Activated CD4-positive, alpha-beta T cell treated with anti-CD3 and anti-CD28 coated beads for 36 hours (primary cell): ENCODE measurements around the gene PRDM15. TPM values are rescaled to one million over a fixed set of nuclear protein-coding genes. Genes with fewer than 3 reads are reported as not detected.

Experiments
- ATAC-seq: fragments of 200-7000 bp; cut with Tn5 transposase; one replicate; pipeline ENCODE4 v1.10.0; 2021; ENCODE audit warnings: mild to moderate bottlenecking, moderate library complexity
- CTCF ChIA-PET: fragments of 350-600 bp; sonication (Branson Sonifier 250); formaldehyde crosslinking; loops from one replicate; lab custom pipeline; 2021; ENCODE audit warnings: antibody characterized with exemption; lab: Charles Lee
- POLR2A ChIA-PET: fragments of 350-600 bp; sonication (Branson Sonifier 250); formaldehyde crosslinking; loops from one replicate; lab custom pipeline; 2021; ENCODE audit warnings: antibody characterized with exemption, inconsistent platforms; lab: Charles Lee
- DNase-seq: peaks from one replicate; pipeline ENCODE4 v3.0.0-alpha.2; 2020
- H3K27ac Mint-ChIP-seq: one replicate; pipeline ENCODE4 v1.8.0; 2021; ENCODE audit warnings: mixed read lengths
- H3K27me3 Mint-ChIP-seq: one replicate; pipeline ENCODE4 v1.8.0; 2021; ENCODE audit warnings: mixed read lengths
- H3K36me3 Mint-ChIP-seq: one replicate; pipeline ENCODE4 v1.8.0; 2021; ENCODE audit warnings: low read depth, mixed read lengths
- H3K4me1 Mint-ChIP-seq: one replicate; pipeline ENCODE4 v1.8.0; 2021; ENCODE audit warnings: mixed read lengths
- H3K4me3 Mint-ChIP-seq: one replicate; pipeline ENCODE4 v1.8.0; 2021; ENCODE audit warnings: mild to moderate bottlenecking, moderate library complexity, mixed read lengths
- H3K9me3 Mint-ChIP-seq: one replicate; pipeline ENCODE4 v1.8.0; 2021; ENCODE audit warnings: low read depth, mixed read lengths
- intact Hi-C, 2 experiments: fragments of 100-400 bp; cut with DNase I in 1 of 2; cut with micrococcal nuclease in 1 of 2; formaldehyde crosslinking; loops; one replicate each; pipeline versions ENCODE4 v1.14.2 to v1.15.1; 2022 to 2024; cut with DNase I, micrococcal nuclease
- total RNA-seq, 2 experiments: library from RNA; stranded (reverse); gene quantifications; one replicate each; pipeline ENCODE4 v1.2.3, GENCODE V29; 2021

The PRDM15 gene
- 10 to 100 TPM; 11.8 to 13.0 TPM for total RNA-seq

- H3K9me3 Mint-ChIP-seq: no peaks in the 10 kb centered on the region
- ATAC-seq (peak; percentile 79), DNase-seq (peak; percentile 92)
- no peaks in the 10 kb centered on the region for H3K27me3 Mint-ChIP-seq
- H3K4me1 Mint-ChIP-seq: peaks cover 18% of the 10 kb centered on the region
- H3K27ac Mint-ChIP-seq: peak within 1 kb of the TSS; percentile 97
- CTCF ChIA-PET: interaction anchor here (0.7 to 4.6 kb wide), 6 partner anchors 42 to 436 kb away, joined by 3 to 20 read pairs (median 4); no protein-coding TSS in a partner anchor
- intact Hi-C loops: loop anchor here (1.0 to 5.0 kb wide), 11 partner anchors 22 to 517 kb away; partner anchors contain the start of genes MX1 (in 1 of the 2), MX2 (in 1 of the 2), RIPK4 (in 1 of the 2) and ZBTB21 (in 1 of the 2)
- peaks cover 5% of the 10 kb centered on the region for H3K36me3 Mint-ChIP-seq
- peak within 1 kb of the TSS; percentile 79 for H3K4me3 Mint-ChIP-seq
- POLR2A ChIA-PET: interaction anchor here (0.7 to 1.1 kb wide), 3 partner anchors 20 to 228 kb away, joined by 3 to 4 read pairs (median 4); no protein-coding TSS in a partner anchor
These were observed at the start of gene PRDM15 for GRCh38 chr21:41879190-41879998. Gene PRDM15, minus strand, starts transcription at chr21:41879344. Its CDS starts 18,981 bp downstream, at chr21:41860363.

- Mint-ChIP-seq H3K27me3 (peaks cover 3% of the 10 kb centered on the region), H3K27ac (peak overlapping the region; percentile 51), H3K4me1 (peaks cover 50% of the 10 kb centered on the region), H3K9me3 (no peaks in the 10 kb centered on the region), H3K36me3 (no peaks in the 10 kb centered on the region), H3K4me3 (no peak overlapping the region)
- DNase-seq (no peak), ATAC-seq (no peak)
- intact Hi-C loops: loop anchor here in 1 of 2 experiments (10.0 kb wide), 1 partner anchor 306 kb away; no protein-coding TSS in a partner anchor
- ChIA-PET POLR2A (interaction anchor here (0.6 kb wide), 1 partner anchor 290 kb away, joined by 3 read pairs; the partner anchor contains the start of gene ABCG1), CTCF (interaction anchor here (0.7 to 1.4 kb wide), 3 partner anchors 29 to 179 kb away, joined by 3 to 4 read pairs (median 4); no protein-coding TSS in a partner anchor)
These were observed 49.6 kb upstream of the PRDM15 start for GRCh38 chr21:41928621-41929220.

- H3K27ac Mint-ChIP-seq: peak overlapping the region; percentile 55
- H3K27me3 Mint-ChIP-seq: no peaks in the 10 kb centered on the region
- no peaks in the 10 kb centered on the region for H3K36me3 Mint-ChIP-seq
- H3K4me1 Mint-ChIP-seq: peaks cover 50% of the 10 kb centered on the region
- ATAC-seq: no peak
- ChIA-PET POLR2A (no interaction called here), CTCF (interaction anchor here (0.7 to 1.4 kb wide), 4 partner anchors 28 to 180 kb away, joined by 3 to 4 read pairs (median 4); no protein-coding TSS in a partner anchor)
- H3K9me3 Mint-ChIP-seq: no peaks in the 10 kb centered on the region
- intact Hi-C loops: loop anchor here in 1 of 2 experiments (10.0 kb wide), 1 partner anchor 307 kb away; no protein-coding TSS in a partner anchor
- H3K4me3 Mint-ChIP-seq: peak overlapping the region; percentile 14
- peak; percentile 52 for DNase-seq
These were observed 48.7 kb upstream of the PRDM15 start for GRCh38 chr21:41927727-41928409.

- ATAC-seq (peak; percentile 15), DNase-seq (no peak)
- peaks cover 55% of the 10 kb centered on the region for H3K4me1 Mint-ChIP-seq
- no peaks in the 10 kb centered on the region for H3K9me3 Mint-ChIP-seq
- H3K4me3 Mint-ChIP-seq: peak overlapping the region; percentile 86
- ChIA-PET CTCF (interaction anchor here (0.7 to 1.3 kb wide), 5 partner anchors 11 to 458 kb away, joined by 3 to 8 read pairs (median 5); no protein-coding TSS in a partner anchor), POLR2A (interaction anchor here (0.9 kb wide), 1 partner anchor 27 kb away, joined by 6 read pairs; no protein-coding TSS in a partner anchor)
- no peaks in the 10 kb centered on the region for H3K27me3 Mint-ChIP-seq
- peak overlapping the region; percentile 99 for H3K27ac Mint-ChIP-seq
- intact Hi-C loops: loop anchor here (1.0 to 10.0 kb wide), 5 partner anchors 25 to 308 kb away; partner anchors contain the start of gene PRDM15 (in 2 of the 2)
- no peaks in the 10 kb centered on the region for H3K36me3 Mint-ChIP-seq
These were observed 47.6 kb upstream of the PRDM15 start for GRCh38 chr21:41926807-41927171.

GRCh38 chr21:41926117-41926806, 47.1 kb upstream of the PRDM15 start:
- CTCF ChIA-PET: interaction anchor here (0.6 to 1.3 kb wide), 8 partner anchors 10 to 459 kb away, joined by 3 to 8 read pairs (median 4); no protein-coding TSS in a partner anchor

GRCh38 chr21:41925767-41926116, 46.6 kb upstream of the PRDM15 start:
- POLR2A ChIA-PET: interaction anchor here (1.0 to 1.2 kb wide), 2 partner anchors 48 to 77 kb away, joined by 6 to 9 read pairs; no protein-coding TSS in a partner anchor
- H3K36me3 Mint-ChIP-seq: no peaks in the 10 kb centered on the region

More at GRCh38 chr21:41926117-41926806, 47.1 kb upstream of the PRDM15 start:
- Mint-ChIP-seq H3K9me3 (no peaks in the 10 kb centered on the region), H3K4me3 (peak overlapping the region; percentile 86), H3K27me3 (no peaks in the 10 kb centered on the region), H3K4me1 (peaks cover 59% of the 10 kb centered on the region), H3K36me3 (no peaks in the 10 kb centered on the region), H3K27ac (peak overlapping the region; percentile 99)
- ATAC-seq (peak; percentile 82), DNase-seq (peak; percentile 35)
- POLR2A ChIA-PET: interaction anchor here (0.9 to 1.2 kb wide), 2 partner anchors 27 to 48 kb away, joined by 6 to 9 read pairs; no protein-coding TSS in a partner anchor
- intact Hi-C loops: loop anchor here (1.0 to 10.0 kb wide), 5 partner anchors 25 to 309 kb away; partner anchors contain the start of gene PRDM15 (in 2 of the 2)

GRCh38 chr21:41924368-41924754, 45.2 kb upstream of the PRDM15 start:
- intact Hi-C loops: loop anchor here in 1 of 2 experiments (10.0 kb wide), 1 partner anchor 310 kb away; no protein-coding TSS in a partner anchor
- H3K27ac Mint-ChIP-seq: no peak overlapping the region
- H3K27me3 Mint-ChIP-seq: no peaks in the 10 kb centered on the region
- ATAC-seq: no peak
- no peak overlapping the region for H3K4me3 Mint-ChIP-seq
- no peaks in the 10 kb centered on the region for H3K36me3 Mint-ChIP-seq
- DNase-seq: no peak
- H3K4me1 Mint-ChIP-seq: peaks cover 59% of the 10 kb centered on the region
- ChIA-PET CTCF (interaction anchor here (1.1 to 2.0 kb wide), 3 partner anchors 22 to 88 kb away, joined by 3 to 7 read pairs (median 4); no protein-coding TSS in a partner anchor), POLR2A (interaction anchor here (0.8 kb wide), 1 partner anchor 33 kb away, joined by 3 read pairs; no protein-coding TSS in a partner anchor)
- no peaks in the 10 kb centered on the region for H3K9me3 Mint-ChIP-seq

More at GRCh38 chr21:41925767-41926116, 46.6 kb upstream of the PRDM15 start:
- CTCF ChIA-PET: interaction anchor here (0.5 to 1.1 kb wide), 5 partner anchors 35 to 238 kb away, joined by 3 to 5 read pairs (median 3); partner anchors contain the start of gene ZBTB21
- intact Hi-C loops: loop anchor here (1.0 to 10.0 kb wide), 5 partner anchors 24 to 309 kb away; partner anchors contain the start of gene PRDM15 (in 2 of the 2)
- Mint-ChIP-seq H3K27ac (peak overlapping the region; percentile 99), H3K4me3 (peak overlapping the region; percentile 86), H3K4me1 (peaks cover 59% of the 10 kb centered on the region), H3K27me3 (no peaks in the 10 kb centered on the region), H3K9me3 (no peaks in the 10 kb centered on the region)
- DNase-seq (no peak), ATAC-seq (no peak)

GRCh38 chr21:41923631-41924367, 44.7 kb upstream of the PRDM15 start:
- DNase-seq: peak; percentile 41
- ChIA-PET CTCF (interaction anchor here (0.6 to 2.0 kb wide), 7 partner anchors 21 to 184 kb away, joined by 3 to 7 read pairs (median 4); no protein-coding TSS in a partner anchor), POLR2A (interaction anchor here (0.7 to 0.8 kb wide), 2 partner anchors 33 to 44 kb away, joined by 3 read pairs; partner anchors contain the start of gene PRDM15)
- peaks cover 59% of the 10 kb centered on the region for H3K4me1 Mint-ChIP-seq
- peak; percentile 51 for ATAC-seq
- H3K9me3 Mint-ChIP-seq: no peaks in the 10 kb centered on the region
- H3K4me3 Mint-ChIP-seq: peak overlapping the region; percentile 55
- peak overlapping the region; percentile 90 for H3K27ac Mint-ChIP-seq
- H3K36me3 Mint-ChIP-seq: peaks cover 3% of the 10 kb centered on the region
- intact Hi-C loops: loop anchor here (1.0 to 10.0 kb wide), 2 partner anchors 79 to 311 kb away; no protein-coding TSS in a partner anchor
- no peaks in the 10 kb centered on the region for H3K27me3 Mint-ChIP-seq

- H3K4me3 Mint-ChIP-seq: peak overlapping the region; percentile 55
- intact Hi-C loops: loop anchor here (1.0 to 10.0 kb wide), 2 partner anchors 79 to 312 kb away; no protein-coding TSS in a partner anchor
- peaks cover 5% of the 10 kb centered on the region for H3K36me3 Mint-ChIP-seq
These were observed 44.0 kb upstream of the PRDM15 start for GRCh38 chr21:41923186-41923585.

More at GRCh38 chr21:41923186-41923585, 44.0 kb upstream of the PRDM15 start:
- no peak for DNase-seq
- POLR2A ChIA-PET: interaction anchor here (0.7 kb wide), 1 partner anchor 44 kb away, joined by 3 read pairs; the partner anchor contains the start of gene PRDM15
- H3K27ac Mint-ChIP-seq: peak overlapping the region; percentile 90
- CTCF ChIA-PET: interaction anchor here (1.1 to 2.0 kb wide), 5 partner anchors 21 to 185 kb away, joined by 3 to 7 read pairs (median 4); no protein-coding TSS in a partner anchor
- no peaks in the 10 kb centered on the region for H3K9me3 Mint-ChIP-seq
- ATAC-seq: no peak
- peaks cover 54% of the 10 kb centered on the region for H3K4me1 Mint-ChIP-seq
- no peaks in the 10 kb centered on the region for H3K27me3 Mint-ChIP-seq
